WTC11 (cell line): ENCODE measurements around the gene FRK. TPM values are rescaled to one million over a fixed set of nuclear protein-coding genes. Genes with fewer than 3 reads are reported as not detected.

Experiments used
- ATAC-seq: fragments of 200-7000 bp; cut with Tn5 transposase; 2 replicates; pipeline ENCODE4 v1.10.0; 2021; ENCODE audit warnings: mild to moderate bottlenecking, moderate library complexity
- CTCF ChIA-PET: fragments of 300-600 bp; sonication (Branson Sonifier 250); formaldehyde crosslinking; loops from one replicate; lab custom pipeline; 2021; ENCODE audit warnings: antibody characterized with exemption; lab: Charles Lee
- POLR2A ChIA-PET: fragments of 350-600 bp; sonication (Branson Sonifier 250); formaldehyde crosslinking; loops from one replicate; lab custom pipeline; 2021; ENCODE audit warnings: antibody characterized with exemption; lab: Charles Lee
- DNase-seq: peaks from one replicate; pipeline ENCODE4 v3.0.0; 2021; ENCODE audit warnings: low spot score
- H3K27ac Mint-ChIP-seq: 2 replicates; pipeline ENCODE4 v1.8.0; 2021; ENCODE audit warnings: mixed read lengths
- H3K27me3 Mint-ChIP-seq: 2 replicates; pipeline ENCODE4 v1.8.0; 2021; ENCODE audit warnings: low read depth, mild to moderate bottlenecking, moderate library complexity, mixed read lengths
- H3K36me3 Mint-ChIP-seq: 2 replicates; pipeline ENCODE4 v1.8.0; 2021; ENCODE audit warnings: mixed read lengths
- H3K4me1 Mint-ChIP-seq: 2 replicates; pipeline ENCODE4 v1.8.0; 2022; ENCODE audit warnings: mixed read lengths
- H3K4me3 Mint-ChIP-seq: 2 replicates; pipeline ENCODE4 v1.8.0; 2021; ENCODE audit warnings: mild to moderate bottlenecking, moderate library complexity, mixed read lengths
- H3K9me3 Mint-ChIP-seq: 2 replicates; pipeline ENCODE4 v1.8.0; 2021; ENCODE audit warnings: mixed read lengths
- ATF1 ChIP-seq: sonication (generic); formaldehyde crosslinking; IDR thresholded peaks from 2 replicates; pipeline ENCODE4 v1.8.1; 2023; ENCODE audit warnings: mild to moderate bottlenecking, moderate library complexity, missing genetic modification reagents
- CBFB ChIP-seq: sonication (generic); formaldehyde crosslinking; IDR thresholded peaks from 2 replicates; pipeline ENCODE4 v1.8.1; 2022; ENCODE audit warnings: mild to moderate bottlenecking, low read depth, missing genetic modification reagents
- FOXK1 ChIP-seq: sonication (generic); formaldehyde crosslinking; IDR thresholded peaks from 2 replicates; pipeline ENCODE4 v1.8.0; 2022; ENCODE audit warnings: mild to moderate bottlenecking, moderate library complexity, missing genetic modification reagents
- HMGA2 ChIP-seq: fragments of 250-450 bp; sonication (Bioruptor Pico); IDR thresholded peaks from 2 replicates; pipeline ENCODE4 v1.4.0; 2021; ENCODE audit warnings: mild to moderate bottlenecking, moderate library complexity
- JUN ChIP-seq: sonication (generic); formaldehyde crosslinking; IDR thresholded peaks from 2 replicates; pipeline ENCODE4 v1.8.0; 2023; ENCODE audit warnings: mild to moderate bottlenecking, missing genetic modification reagents
- KAT7 ChIP-seq: sonication (generic); formaldehyde crosslinking; IDR thresholded peaks from 2 replicates; pipeline ENCODE4 v1.8.1; 2023; ENCODE audit warnings: missing genetic modification reagents, mild to moderate bottlenecking, borderline replicate concordance
- MLX ChIP-seq: sonication (generic); formaldehyde crosslinking; IDR thresholded peaks from 2 replicates; pipeline ENCODE4 v1.8.1; 2023; ENCODE audit warnings: mild to moderate bottlenecking, missing genetic modification reagents, moderate library complexity
- MXD4 ChIP-seq: fragments of 250-450 bp; sonication (Bioruptor Pico); IDR thresholded peaks from 2 replicates; pipeline ENCODE4 v1.8.0; 2021; ENCODE audit warnings: mild to moderate bottlenecking, moderate library complexity, borderline replicate concordance
- NFATC4 ChIP-seq: fragments of 250-450 bp; sonication (Bioruptor Pico); IDR thresholded peaks from 2 replicates; pipeline ENCODE4 v1.9.0; 2021; ENCODE audit warnings: mild to moderate bottlenecking
- NFE2L1 ChIP-seq: sonication (generic); formaldehyde crosslinking; IDR thresholded peaks from 2 replicates; pipeline ENCODE4 v1.8.1; 2023; ENCODE audit warnings: missing genetic modification reagents
- NFYB ChIP-seq: sonication (generic); formaldehyde crosslinking; conservative IDR thresholded peaks from 2 replicates; pipeline ENCODE4 v1.8.0; 2022; ENCODE audit warnings: low read depth, missing genetic modification reagents
- PRRX2 ChIP-seq: fragments of 250-450 bp; sonication (Bioruptor Pico); IDR thresholded peaks from 2 replicates; pipeline ENCODE4 v1.8.0; 2021; ENCODE audit warnings: mild to moderate bottlenecking
- RELA ChIP-seq: sonication (generic); formaldehyde crosslinking; IDR thresholded peaks from 2 replicates; pipeline ENCODE4 v1.8.1; 2022; ENCODE audit warnings: missing genetic modification reagents, mild to moderate bottlenecking, borderline replicate concordance
- SMAD4 ChIP-seq: sonication (generic); formaldehyde crosslinking; IDR thresholded peaks from 2 replicates; pipeline ENCODE4 v1.8.0; 2022; ENCODE audit warnings: mild to moderate bottlenecking, missing genetic modification reagents
- STAT6 ChIP-seq: sonication (generic); formaldehyde crosslinking; conservative IDR thresholded peaks from 2 replicates; pipeline ENCODE4 v1.8.1; 2023; ENCODE audit warnings: mild to moderate bottlenecking, low read depth, missing genetic modification reagents, moderate library complexity
- USF1 ChIP-seq: sonication (generic); formaldehyde crosslinking; IDR thresholded peaks from 2 replicates; pipeline ENCODE4 v1.8.0; 2022; ENCODE audit warnings: mild to moderate bottlenecking, missing genetic modification reagents
- USF2 ChIP-seq: sonication (generic); formaldehyde crosslinking; IDR thresholded peaks from 2 replicates; pipeline ENCODE4 v1.8.1; 2023; ENCODE audit warnings: mild to moderate bottlenecking, missing genetic modification reagents, moderate library complexity
- ZMAT4 ChIP-seq: fragments of 250-450 bp; sonication (Bioruptor Pico); IDR thresholded peaks from 2 replicates; pipeline ENCODE4 v1.9.0; 2021; ENCODE audit warnings: mild to moderate bottlenecking
- ZNF121 ChIP-seq: sonication (generic); formaldehyde crosslinking; IDR thresholded peaks from 2 replicates; pipeline ENCODE4 v1.8.0; 2023; ENCODE audit warnings: missing genetic modification reagents
- ZNF317 ChIP-seq: sonication (generic); formaldehyde crosslinking; IDR thresholded peaks from 2 replicates; pipeline ENCODE4 v1.8.1; 2023; ENCODE audit warnings: low read depth, mild to moderate bottlenecking, moderate library complexity, missing genetic modification reagents, borderline replicate concordance
- ZNF416 ChIP-seq: fragments of 250-450 bp; sonication (Bioruptor Pico); IDR thresholded peaks from 2 replicates; pipeline ENCODE4 v1.9.0; 2021; ENCODE audit warnings: mild to moderate bottlenecking, inconsistent platforms
- ZNF671 ChIP-seq: fragments of 250-450 bp; sonication (Bioruptor Pico); IDR thresholded peaks from 2 replicates; pipeline ENCODE4 v1.8.0; 2021; ENCODE audit warnings: mild to moderate bottlenecking
- ZSCAN18 ChIP-seq: fragments of 250-450 bp; sonication (Bioruptor Pico); IDR thresholded peaks from 2 replicates; pipeline ENCODE4 v2.1.2; 2022; ENCODE audit warnings: mild to moderate bottlenecking, moderate library complexity
- total RNA-seq: library from RNA; stranded (reverse); gene quantifications from 3 replicates; pipeline ENCODE4 v1.2.3, GENCODE V29; 2021

FRK gene
- total RNA-seq, 1 experiment from 2014 or later: 0.13 TPM

GRCh38 chr6:115976321-115976870 lies 84.3 kb downstream of the FRK start (continued):
- TF ChIP-seq ATF1 (CRISPR knock-in tag) (no peak), RELA (no peak), HMGA2 (CRISPR knock-in tag) (no peak), CBFB (CRISPR knock-in tag) (no peak), KAT7 (CRISPR knock-in tag) (no peak), USF1 (no peak)

GRCh38 chr6:115972679-115973078 lies 88.0 kb downstream of the FRK start:
- DNase-seq (no peak), ATAC-seq (no peak)
- no peaks in the 10 kb centered on the region for H3K27me3 Mint-ChIP-seq
- no peaks in the 10 kb centered on the region for H3K36me3 Mint-ChIP-seq
- POLR2A ChIA-PET: no interaction called here
- no peaks in the 10 kb centered on the region for H3K9me3 Mint-ChIP-seq
- no peak overlapping the region for H3K4me3 Mint-ChIP-seq
- CTCF ChIA-PET: no interaction called here
- peaks cover 21% of the 10 kb centered on the region for H3K4me1 Mint-ChIP-seq
- TF ChIP-seq MXD4 (no peak), SMAD4 (CRISPR knock-in tag) (no peak)
- H3K27ac Mint-ChIP-seq: no peak overlapping the region

- Mint-ChIP-seq H3K4me1 (peaks cover 21% of the 10 kb centered on the region), H3K27me3 (no peaks in the 10 kb centered on the region), H3K9me3 (no peaks in the 10 kb centered on the region), H3K4me3 (no peak overlapping the region), H3K36me3 (no peaks in the 10 kb centered on the region), H3K27ac (no peak overlapping the region)
- ATAC-seq: no peak
- TF ChIP-seq NFYB (CRISPR knock-in tag): no peak
- no peak for TF ChIP-seq CBFB (CRISPR knock-in tag)
- no peak for TF ChIP-seq ZNF671 (CRISPR knock-in tag)
- no peak for TF ChIP-seq ZNF317 (CRISPR knock-in tag)
- no peak for TF ChIP-seq MLX (CRISPR knock-in tag)
- TF ChIP-seq ZMAT4: no peak
- no peak for TF ChIP-seq FOXK1 (CRISPR knock-in tag)
- no peak for TF ChIP-seq STAT6 (CRISPR knock-in tag)
- no peak for TF ChIP-seq USF2 (CRISPR knock-in tag)
- DNase-seq: no peak
- ChIA-PET POLR2A (no interaction called here), CTCF (interaction anchor here (1.2 kb wide), 1 partner anchor 126 kb away, joined by 3 read pairs; no protein-coding TSS in a partner anchor)
These were observed 88.9 kb downstream of the FRK start for GRCh38 chr6:115971785-115972184.

GRCh38 chr6:115969930-115970273 lies 90.8 kb downstream of the FRK start:
- peaks cover 21% of the 10 kb centered on the region for H3K4me1 Mint-ChIP-seq
- H3K27ac Mint-ChIP-seq: no peak overlapping the region
- H3K36me3 Mint-ChIP-seq: no peaks in the 10 kb centered on the region
- H3K4me3 Mint-ChIP-seq: no peak overlapping the region
- DNase-seq (no peak), ATAC-seq (no peak)
- ChIA-PET CTCF (interaction anchor here (0.7 to 1.4 kb wide), 5 partner anchors 13 to 127 kb away, joined by 3 to 6 read pairs (median 4); no protein-coding TSS in a partner anchor), POLR2A (interaction anchor here (1.5 kb wide), 1 partner anchor 131 kb away, joined by 5 read pairs; the partner anchor contains the start of gene NT5DC1)
- no peak for TF ChIP-seq ZSCAN18 (CRISPR knock-in tag)
- TF ChIP-seq ZNF121 (CRISPR knock-in tag): no peak
- no peak for TF ChIP-seq JUN (CRISPR knock-in tag)
- no peak for TF ChIP-seq PRRX2 (CRISPR knock-in tag)
- no peak for TF ChIP-seq ZNF416
- no peak for TF ChIP-seq NFE2L1 (CRISPR knock-in tag)
- TF ChIP-seq STAT6 (CRISPR knock-in tag): no peak
- TF ChIP-seq NFATC4 (CRISPR knock-in tag): no peak
- H3K27me3 Mint-ChIP-seq: no peaks in the 10 kb centered on the region
- no peaks in the 10 kb centered on the region for H3K9me3 Mint-ChIP-seq
